Adipose tissue (tissue), 3 donors: ENCODE measurements around the gene FKBP11. TPM values are rescaled to one million over a fixed set of nuclear protein-coding genes. Genes with fewer than 3 reads are reported as not detected.

ENCODE experiments used
- H3K27ac ChIP-seq: one replicate; pipeline ENCODE4 v1.5.1; 2013; ENCODE audit warnings: low read depth, low read length
- whole genome bisulfite sequencing, 3 donors: extraction: QIAGEN DNeasy Blood & Tissue Kit; methylation state at CpG; one replicate each; pipeline ENCODE4 v1.1.7; 2013; 5-methylcytosine and 5-hydroxymethylcytosine counted together
- polyA plus RNA-seq, 3 donors: library from polyadenylated mRNA; stranded (reverse); fragments of 200-250 nt; gene quantifications; one replicate each; pipeline ENCODE4 v1.2.3, GENCODE V29; 2013
- donor health status: healthy with polysubstance abuse.
- donor health status: Bipolar disorder and iron deficiency.
- donor health status: healthy.

FKBP11 gene
- polyA plus RNA-seq = 100 to 1,000 TPM in 1 of 3 donors, 10 to 100 TPM in 2; 30.5 to 156 (median 45.0) TPM

GRCh38 chr12:48925304-48926011 is at the start of gene FKBP11:
Gene FKBP11, minus strand, starts transcription at chr12:48925492. Its CDS starts 64 bp downstream, at chr12:48925428.
- 3 to 4% (median 3%) methylated on average over 33 to 38 of the region's 38 CpGs for WGBS, 3 donors
- H3K27ac ChIP-seq = no peak within 1 kb of the TSS

DNA sequence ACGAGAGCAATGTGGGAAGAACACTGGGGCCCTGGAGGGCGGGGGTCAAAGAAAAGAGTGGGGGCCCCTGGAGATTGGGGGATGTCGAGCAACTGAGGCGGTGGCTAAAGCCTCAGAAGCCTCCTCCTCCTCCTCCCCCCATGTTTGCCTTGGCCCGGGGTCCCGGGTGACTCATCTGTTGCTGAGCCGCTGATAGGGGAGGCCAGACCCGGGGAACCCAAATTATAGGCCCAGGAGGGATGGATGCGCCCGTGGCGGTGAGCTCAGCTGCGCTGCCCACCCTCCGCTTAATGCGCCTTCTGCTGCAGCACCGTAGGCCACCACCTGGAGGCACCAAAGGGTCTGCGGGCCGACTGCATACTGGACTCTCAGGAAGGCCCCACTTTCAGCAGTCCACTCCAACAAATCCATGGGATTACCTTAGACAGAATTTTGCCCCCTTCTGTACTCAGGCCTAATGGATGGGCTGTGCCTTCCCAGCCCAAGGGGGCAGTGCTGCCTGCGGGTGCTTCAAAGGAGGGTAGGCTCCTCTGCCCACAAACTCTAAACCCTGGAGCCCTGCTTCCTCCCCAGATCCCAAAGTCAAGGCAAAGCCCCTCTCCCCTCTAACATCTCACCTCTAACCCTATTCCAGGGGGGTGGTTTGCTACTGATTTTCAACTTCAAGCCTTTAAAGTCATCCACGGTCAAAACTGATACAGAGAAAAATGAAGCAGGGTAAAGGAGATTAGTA is 48.8 kb upstream of the FKBP11 start:
- H3K27ac ChIP-seq = no peak overlapping the region
- 15 to 21% (median 17%) methylated on average over 19 of the region's 19 CpGs for WGBS, 3 donors

- WGBS, 3 donors = 10 to 12% (median 12%) methylated on average over 12 of the region's 12 CpGs
- no peak overlapping the region for H3K27ac ChIP-seq
Measured at GRCh38 chr12:48973531-48973930, 48.2 kb upstream of the FKBP11 start.

DNA sequence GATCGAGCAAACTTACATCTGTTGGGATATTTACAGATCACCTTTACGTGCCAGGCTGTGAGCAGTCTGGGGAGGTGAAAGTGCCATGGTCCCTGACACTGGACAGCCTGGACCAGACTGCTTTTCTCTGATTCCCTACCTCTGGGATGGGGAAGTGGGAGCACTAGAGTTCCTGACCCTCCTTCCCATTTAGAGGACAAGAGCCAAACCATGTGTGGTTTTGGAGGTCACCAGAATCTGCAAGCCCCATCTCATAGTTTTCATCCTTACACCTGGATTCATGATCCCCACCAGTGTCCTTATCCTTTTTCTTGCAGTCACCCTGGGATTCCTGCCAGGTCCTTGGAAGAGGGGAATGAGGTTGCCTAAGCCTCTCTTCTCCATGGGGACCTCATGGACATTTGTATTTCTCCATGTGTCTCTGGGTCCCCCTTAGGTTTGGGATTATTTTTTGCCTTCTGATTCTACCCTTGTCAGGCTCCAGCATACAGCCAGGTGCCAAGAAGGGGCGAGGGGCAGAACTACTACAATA is 47.7 kb upstream of the FKBP11 start:
- WGBS, 3 donors = 21 to 35% (median 33%) methylated on average over 3 of the region's 3 CpGs
- no peak overlapping the region for H3K27ac ChIP-seq

GRCh38 chr12:48972213-48972951 is 47.1 kb upstream of the FKBP11 start:
- H3K27ac ChIP-seq = no peak overlapping the region
- 15 to 29% (median 26%) methylated on average over 23 of the region's 23 CpGs for WGBS, 3 donors

- no peak overlapping the region for H3K27ac ChIP-seq
- WGBS, 3 donors = 28 to 50% (median 33%) methylated on average over 10 of the region's 10 CpGs
Measured at GRCh38 chr12:48970702-48971334, 45.5 kb upstream of the FKBP11 start.

GRCh38 chr12:48969833-48970701 is 44.8 kb upstream of the FKBP11 start:
- no peak overlapping the region for H3K27ac ChIP-seq
- 9 to 29% (median 11%) methylated on average over 73 to 77 of the region's 77 CpGs for WGBS, 3 donors

GRCh38 chr12:48969160-48969771 is 44.0 kb upstream of the FKBP11 start:
- H3K27ac ChIP-seq = no peak overlapping the region
- 50 to 61% (median 61%) methylated on average over 8 of the region's 8 CpGs for WGBS, 3 donors

DNA sequence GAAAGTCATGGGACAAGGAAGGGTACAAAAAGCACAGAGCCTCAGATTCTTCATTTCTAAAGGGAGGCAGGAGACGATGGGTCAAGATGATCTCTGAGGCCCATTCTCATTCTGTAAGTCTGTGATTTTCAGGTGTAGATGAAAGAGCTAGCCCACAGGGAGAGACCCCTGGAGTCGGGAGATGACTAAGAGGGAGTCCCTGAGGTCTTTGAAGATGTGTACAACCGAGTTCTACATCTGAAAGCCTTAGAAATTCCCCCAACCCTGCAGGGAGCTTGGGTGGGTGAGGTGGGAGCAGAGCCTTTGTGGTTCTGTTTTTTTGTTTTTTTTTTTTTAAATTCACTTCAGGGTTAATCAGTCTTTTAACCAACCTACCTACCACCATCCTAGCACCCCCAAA is 43.2 kb upstream of the FKBP11 start:
- H3K27ac ChIP-seq = no peak overlapping the region
- 81 to 84% (median 83%) methylated on average over 3 of the region's 3 CpGs for WGBS, 3 donors

- no peak overlapping the region for H3K27ac ChIP-seq
- 78 to 82% (median 78%) methylated on average over 7 of the region's 7 CpGs for WGBS, 3 donors
Measured at GRCh38 chr12:48967991-48968390, 42.7 kb upstream of the FKBP11 start.

- 69 to 74% (median 71%) methylated on average over 20 of the region's 20 CpGs for WGBS, 3 donors
- no peak overlapping the region for H3K27ac ChIP-seq
Measured at GRCh38 chr12:48966177-48966895, 41.0 kb upstream of the FKBP11 start.

DNA sequence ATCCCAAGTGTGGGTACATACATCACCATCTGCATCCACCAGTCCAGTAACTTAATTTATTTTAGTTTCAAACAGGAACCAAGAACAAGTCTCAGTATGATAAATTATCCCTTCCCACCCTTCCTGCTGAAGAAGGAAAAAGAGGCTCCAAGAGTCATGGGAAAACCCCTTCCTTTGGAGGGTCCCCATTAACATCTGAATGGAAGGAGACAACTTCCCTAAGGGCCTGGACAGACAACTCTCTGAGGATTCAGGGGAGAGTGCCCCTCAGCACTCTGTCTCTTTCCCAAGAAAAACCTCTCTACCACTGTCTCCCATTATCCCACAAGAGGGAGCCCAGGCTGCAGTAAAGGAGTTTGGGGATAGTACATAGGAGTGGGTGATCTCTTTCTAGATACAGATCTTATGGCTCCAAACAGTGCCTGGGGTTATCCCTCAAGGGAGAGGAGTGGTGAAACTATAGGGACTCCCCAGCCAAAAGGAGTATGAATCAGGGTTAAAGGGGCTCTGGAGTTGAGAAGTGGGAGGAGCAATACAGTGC is 40.1 kb upstream of the FKBP11 start:
- H3K27ac ChIP-seq = no peak overlapping the region

DNA sequence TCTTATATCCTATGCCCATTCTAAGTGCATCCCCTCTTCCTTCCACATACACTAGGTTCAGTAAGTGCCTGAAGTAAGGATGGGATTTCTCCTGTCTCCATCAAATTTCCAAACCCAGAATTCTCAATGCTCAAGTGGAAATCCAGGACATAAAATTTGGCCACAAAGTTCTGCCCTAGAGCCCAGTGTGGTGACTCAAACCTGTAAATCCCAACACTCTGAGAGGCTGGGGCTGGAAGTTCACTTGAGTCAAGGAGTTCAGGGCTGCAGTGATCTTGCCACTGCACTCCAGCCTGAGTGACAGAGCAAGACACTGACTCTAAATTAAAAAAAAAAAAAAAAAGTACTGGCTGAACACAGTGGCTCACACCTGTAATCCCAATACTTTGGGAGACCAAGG is 36.5 kb upstream of the FKBP11 start:
- H3K27ac ChIP-seq = no peak overlapping the region

DNA sequence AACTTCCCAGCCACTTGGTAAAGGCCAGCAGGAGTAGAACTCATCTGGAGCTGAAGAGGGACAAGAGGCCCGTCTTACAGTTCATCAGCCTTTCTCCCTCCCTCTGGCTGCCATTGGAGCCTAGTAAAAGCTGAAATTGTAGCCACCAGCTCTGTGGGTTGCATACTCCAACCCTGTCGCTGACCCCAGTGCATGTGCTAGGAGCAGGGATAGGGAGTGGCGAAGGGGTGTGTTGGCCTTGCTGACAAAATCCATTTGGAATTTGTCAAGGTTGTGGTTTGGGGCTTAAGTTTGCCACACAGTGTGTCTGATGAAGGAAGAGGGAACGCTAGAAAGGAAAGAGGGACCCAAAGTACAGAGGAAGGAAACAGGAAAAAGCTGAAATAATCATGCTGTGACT is 36.0 kb upstream of the FKBP11 start:
- WGBS, 3 donors = 48 to 52% (median 50%) methylated on average over 4 of the region's 4 CpGs
- H3K27ac ChIP-seq = no peak overlapping the region

DNA sequence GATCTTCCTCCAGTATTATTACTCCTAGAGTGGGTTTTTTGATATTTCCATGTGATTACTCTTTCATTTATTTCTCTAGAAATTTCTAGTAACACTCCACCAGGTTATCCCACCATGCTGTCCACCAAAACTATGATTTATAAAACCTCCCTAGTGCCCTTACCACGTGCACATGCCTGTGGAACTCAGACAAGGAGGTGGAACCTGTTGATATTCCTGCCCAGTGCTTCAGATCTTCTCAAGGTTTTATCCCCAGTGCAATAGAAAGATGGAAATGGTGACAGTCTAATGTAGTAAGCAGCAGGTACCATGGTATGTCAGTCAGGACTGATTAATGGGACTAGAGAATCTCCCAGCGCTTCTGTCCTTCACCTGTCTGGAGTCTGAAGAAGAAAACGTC is 35.5 kb upstream of the FKBP11 start:
- WGBS, 3 donors = 61 to 76% (median 74%) methylated on average over 3 of the region's 3 CpGs
- no peak overlapping the region for H3K27ac ChIP-seq

GRCh38 chr12:48958049-48958388 is 32.7 kb upstream of the FKBP11 start:
- 16 to 38% (median 23%) methylated on average over 3 of the region's 3 CpGs for WGBS, 3 donors
- H3K27ac ChIP-seq = no peak overlapping the region
